ENCODE results near the gene RAMP3. TPM values are rescaled to one million over a fixed set of nuclear protein-coding genes. Genes with fewer than 3 reads are reported as not detected.

The RAMP3 gene
- polyA plus RNA-seq, 1 donor (not counting 4 experiments of a cell fraction or from before 2014, with no cell fraction given), result not detected

GRCh38 chr7:45233249-45233775 lies 75.7 kb downstream of the RAMP3 start:
- Histone ChIP-seq H3K36me3 (ENCODE audit: control insufficient read depth in 2 of 2, extremely low read depth in 1 of 2, insufficient read depth in 2 of 2, low read length in 2 of 2) (no peaks in the 10 kb centered on the region), H3K4me1 (ENCODE audit: control insufficient read depth, extremely low read depth, insufficient read depth, low read length) (peaks cover 4% of the 10 kb centered on the region), H3K9me3 (ENCODE audit: control insufficient read depth, low read depth, low read length) (no peaks in the 10 kb centered on the region), H3K27ac (ENCODE audit: control insufficient read depth, insufficient read depth, low read length) (no peak overlapping the region), H3K4me3 (ENCODE audit: control insufficient read depth in 2 of 3, extremely low read depth in 1 of 3, insufficient read depth in 2 of 3, low read depth in 1 of 3, low read length in 3 of 3) (no peak overlapping the region), H4K20me1 (ENCODE audit: control insufficient read depth, extremely low read depth, insufficient read depth, low read length) (no peaks in the 10 kb centered on the region), H3K79me2 (ENCODE audit: control insufficient read depth, insufficient read depth, low read length) (no peaks in the 10 kb centered on the region), H3K27me3 (ENCODE audit: control insufficient read depth, extremely low read depth, insufficient read depth, low read length) (peaks cover 16% of the 10 kb centered on the region), H3K4me2 (ENCODE audit: control insufficient read depth, extremely low read depth, insufficient read depth, low read depth, low read length) (no peak overlapping the region), H2AFZ (ENCODE audit: control insufficient read depth, low read length) (no peak overlapping the region), H3K9ac (ENCODE audit: control insufficient read depth, extremely low read depth, insufficient read depth, low read length) (no peak overlapping the region), H3K9me1 (ENCODE audit: control insufficient read depth, extremely low read depth, insufficient read depth, low read length) (no peaks in the 10 kb centered on the region)
- dilution Hi-C loops (cut with MboI; ENCODE audit: extremely low pct_ligation_motif_present, low sequenced_read_pairs), result no loop called here
- no peak for DNase-seq (ENCODE audit: low read depth, low spot score)
- TF ChIP-seq, protein P1, sequence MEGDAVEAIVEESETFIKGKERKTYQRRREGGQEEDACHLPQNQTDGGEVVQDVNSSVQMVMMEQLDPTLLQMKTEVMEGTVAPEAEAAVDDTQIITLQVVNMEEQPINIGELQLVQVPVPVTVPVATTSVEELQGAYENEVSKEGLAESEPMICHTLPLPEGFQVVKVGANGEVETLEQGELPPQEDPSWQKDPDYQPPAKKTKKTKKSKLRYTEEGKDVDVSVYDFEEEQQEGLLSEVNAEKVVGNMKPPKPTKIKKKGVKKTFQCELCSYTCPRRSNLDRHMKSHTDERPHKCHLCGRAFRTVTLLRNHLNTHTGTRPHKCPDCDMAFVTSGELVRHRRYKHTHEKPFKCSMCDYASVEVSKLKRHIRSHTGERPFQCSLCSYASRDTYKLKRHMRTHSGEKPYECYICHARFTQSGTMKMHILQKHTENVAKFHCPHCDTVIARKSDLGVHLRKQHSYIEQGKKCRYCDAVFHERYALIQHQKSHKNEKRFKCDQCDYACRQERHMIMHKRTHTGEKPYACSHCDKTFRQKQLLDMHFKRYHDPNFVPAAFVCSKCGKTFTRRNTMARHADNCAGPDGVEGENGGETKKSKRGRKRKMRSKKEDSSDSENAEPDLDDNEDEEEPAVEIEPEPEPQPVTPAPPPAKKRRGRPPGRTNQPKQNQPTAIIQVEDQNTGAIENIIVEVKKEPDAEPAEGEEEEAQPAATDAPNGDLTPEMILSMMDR (optimal IDR thresholded peaks at IDR 0.05 in 1 of 3, IDR thresholded peaks at IDR 0.05 in 1 of 3, conservative IDR thresholded peaks at IDR 0.05 in 1 of 3; ENCODE audit: extremely low read depth in 1 of 3, insufficient read depth in 2 of 3, low read length in 3 of 3), result no peak
- TF ChIP-seq EZH2 (IDR thresholded peaks at IDR 0.05; ENCODE audit: low read length), result no peak
- FAIRE-seq, result no peak

Other genes starting within 250 kb of the RAMP3 start
- gene MYO1G, start 178.8 kb upstream of the RAMP3 start, polyA plus RNA-seq, result 0.02 to 0.13 TPM (median 0.03 TPM) in 3 replicates
- gene CCM2, start 157.6 kb upstream of the RAMP3 start, polyA plus RNA-seq, result 44.8 to 70.0 TPM (median 57.5 TPM) in 3 replicates
- 0.10 to 0.25 TPM (median 0.14 TPM) in 3 replicates for gene NACAD, start 68.8 kb upstream of the RAMP3 start, polyA plus RNA-seq
- gene TBRG4, start 46.1 kb upstream of the RAMP3 start, polyA plus RNA-seq, result 88.2 to 115 TPM (median 90.5 TPM) in 3 replicates

Data from keratinocyte (primary cell).